Coronary artery (tissue), 2 donors: ENCODE measurements around the gene MYH14.

Source experiments
- DNase-seq: peaks from one replicate; pipeline ENCODE4 v3.0.0-alpha.2; 2017; ENCODE audit warnings: low spot score
- H3K27ac ChIP-seq, 2 donors: fragments of 200-600 bp; sonication (generic); one replicate each; pipeline ENCODE4 v1.5.1; 2016 to 2019
- H3K4me3 ChIP-seq: fragments of 200-600 bp; sonication (generic); 2 replicates; pipeline ENCODE4 v1.5.1; 2016; ENCODE audit warnings: mild to moderate bottlenecking, moderate library complexity
- CTCF ChIP-seq: fragments of 200-600 bp; sonication (generic); IDR thresholded peaks from one replicate; pipeline ENCODE4 v1.5.1; 2019; ENCODE audit warnings: antibody characterized with exemption

The MYH14 gene

GRCh38 chr19:50178320-50178719 lies 25.1 kb upstream of the MYH14 start:
- no peak for DNase-seq
- Histone ChIP-seq H3K4me3 (no peak overlapping the region), H3K27ac (no peak overlapping the region)
- no peak for TF ChIP-seq CTCF

- Histone ChIP-seq H3K4me3 (no peak overlapping the region), H3K27ac (no peak overlapping the region)
- TF ChIP-seq CTCF, result no peak
- DNase-seq, result no peak
These were observed 24.4 kb upstream of the MYH14 start for GRCh38 chr19:50178859-50179537.

GRCh38 chr19:50181121-50181520 lies 22.3 kb upstream of the MYH14 start:
- DNase-seq, result no peak
- TF ChIP-seq CTCF, result no peak
- no peak overlapping the region for H3K27ac ChIP-seq

GRCh38 chr19:50184196-50184595 lies 19.2 kb upstream of the MYH14 start:
- no peak overlapping the region for H3K27ac ChIP-seq
- no peak for DNase-seq
- TF ChIP-seq CTCF, result no peak
- no peak overlapping the region for H3K4me3 ChIP-seq

More at GRCh38 chr19:50181121-50181520, 22.3 kb upstream of the MYH14 start:
- no peak overlapping the region for H3K4me3 ChIP-seq

- H3K4me3 ChIP-seq, result no peak overlapping the region
These were observed 15.5 kb upstream of the MYH14 start for GRCh38 chr19:50187937-50188336.

GRCh38 chr19:50189331-50189730 lies 14.1 kb upstream of the MYH14 start:
- H3K27ac ChIP-seq, result no peak overlapping the region
- DNase-seq, result no peak
- TF ChIP-seq CTCF, result no peak
- no peak overlapping the region for H3K4me3 ChIP-seq

More at GRCh38 chr19:50187937-50188336, 15.5 kb upstream of the MYH14 start:
- no peak overlapping the region for H3K27ac ChIP-seq
- no peak for TF ChIP-seq CTCF
- no peak for DNase-seq

- TF ChIP-seq CTCF, result no peak
- Histone ChIP-seq H3K4me3 (no peak overlapping the region), H3K27ac (no peak overlapping the region)
- DNase-seq, result no peak
These were observed 13.0 kb upstream of the MYH14 start for GRCh38 chr19:50190439-50190891.
